Lung (tissue), 13 donors: ENCODE data around the gene CSK. TPM values are rescaled to one million over a fixed set of nuclear protein-coding genes. Genes with fewer than 3 reads are reported as not detected.

Experiments
- ATAC-seq: fragments of 200-7000 bp; cut with Tn5 transposase; one replicate; pipeline ENCODE4 v1.9.1; 2020; ENCODE audit warnings: moderate number of reproducible peaks; ENCODE audit not compliant: insufficient read depth, low FRiP score
- DNase-seq, 3 donors: peaks; one replicate each; pipeline ENCODE4 v3.0.0-alpha.2; 2013 to 2017
- H3K27ac ChIP-seq, 2 donors: one replicate each; pipeline ENCODE4 v1.5.1; 2013; ENCODE audit warnings: mild to moderate bottlenecking in 2 of 2, moderate library complexity in 2 of 2, control low read depth in 1 of 2, inconsistent platforms in 1 of 2, low read depth in 1 of 2, low read length in 1 of 2
- H3K27me3 ChIP-seq, 3 donors: one replicate each; pipeline ENCODE4 v1.5.1; 2013; ENCODE audit warnings: low read length in 2 of 3; ENCODE audit not compliant: control insufficient read depth in 3 of 3, insufficient read depth in 3 of 3
- H3K36me3 ChIP-seq, 4 donors: one replicate each; pipeline ENCODE4 v1.5.1; 2013; ENCODE audit warnings: low read length in 4 of 4, mild to moderate bottlenecking in 1 of 4, moderate library complexity in 1 of 4; ENCODE audit not compliant: control insufficient read depth in 4 of 4, insufficient read depth in 4 of 4
- H3K4me1 ChIP-seq, 5 donors: one replicate each; pipeline ENCODE4 v1.5.1; 2013; ENCODE audit warnings: low read length in 5 of 5, mild to moderate bottlenecking in 2 of 5, moderate library complexity in 1 of 5; ENCODE audit not compliant: control insufficient read depth in 5 of 5, insufficient read depth in 5 of 5
- H3K4me3 ChIP-seq: one replicate; pipeline ENCODE4 v1.5.1; 2013; ENCODE audit warnings: mild to moderate bottlenecking, control low read depth, moderate library complexity
- H3K9ac ChIP-seq, 2 donors: one replicate each; pipeline ENCODE4 v1.5.1; 2013; ENCODE audit warnings: low read length in 2 of 2, control low read depth in 1 of 2; ENCODE audit not compliant: insufficient read depth in 1 of 2
- H3K9me3 ChIP-seq, 4 donors: one replicate each; pipeline ENCODE4 v1.5.1; 2013; ENCODE audit warnings: low read length in 3 of 4, mild to moderate bottlenecking in 1 of 4, moderate library complexity in 1 of 4; ENCODE audit not compliant: control insufficient read depth in 4 of 4, insufficient read depth in 3 of 4
- WGBS, 2 donors: extraction: QIAGEN DNeasy Blood & Tissue Kit; methylation state at CpG; one replicate each; pipeline ENCODE4 v1.1.7; 2013; 5-methylcytosine and 5-hydroxymethylcytosine counted together
- polyA plus RNA-seq, 2 donors: library from polyadenylated mRNA; stranded (reverse); fragments of 200-250 nt; gene quantifications; one replicate each; pipeline ENCODE4 v1.2.1, GENCODE V29; 2013
- small RNA-seq: library from RNA; depleted of rRNA; stranded (forward); fragments of <200 nt; gene quantifications from one replicate; pipeline ENCODE3, GENCODE V24; 2014; ENCODE audit warnings: low replicate concordance
- total RNA-seq, 2 donors: library from RNA; depleted of rRNA in 1 of 2; stranded (reverse); fragments of >200 nt in 1 of 2; gene quantifications; one replicate each; pipeline ENCODE4 v1.2.1, GENCODE V29; 2014 to 2021
- TF ChIP-seq, protein P1 (sequence below): IDR thresholded peaks from 2 replicates; pipeline ENCODE4 v1.5.1; 2012; ENCODE audit warnings: mild to moderate bottlenecking; ENCODE audit errors: control extremely low read depth, extremely low read depth
- donor health status: control.
- donor health status: control.
- donor health status: Bipolar disorder and iron deficiency.
- donor health status: healthy.
- donor health status: DM: yes; HTN: yes; CAD: no.

CSK gene
- total and polyA plus RNA-seq, 4 donors = 39.7 to 99.1 (median 61.9) TPM

DNA sequence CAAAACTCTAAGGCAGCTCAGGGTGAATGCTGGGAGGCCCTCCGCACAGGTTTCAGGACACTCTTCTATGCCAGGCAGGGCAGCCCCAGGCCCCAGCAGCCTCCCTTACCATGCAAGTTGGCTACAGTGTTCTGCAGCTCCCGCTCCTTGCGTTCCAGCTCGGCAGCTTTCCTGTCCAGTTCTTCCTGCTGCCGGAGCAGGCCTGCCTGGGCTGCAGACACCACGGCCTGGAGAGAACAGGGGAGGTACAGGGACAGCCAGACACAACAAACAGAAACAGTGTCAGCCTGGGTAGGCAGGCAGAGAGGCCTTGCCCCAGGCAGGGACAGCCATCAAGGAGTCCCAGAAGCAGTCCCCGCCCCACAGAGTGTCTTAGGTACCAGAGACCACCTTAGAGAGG is 70.1 kb downstream of the CSK start:
- Histone ChIP-seq H3K27me3 (no peaks in the 10 kb centered on the region), H3K36me3 (peaks cover 23 to 65% (median 32%) of the 10 kb centered on the region in 4 donors)

More for the DNA sequence above, 70.1 kb downstream of the CSK start:
- Histone ChIP-seq H3K9me3 (no peaks in the 10 kb centered on the region), H3K9ac (no peak overlapping the region), H3K27ac (no peak overlapping the region), H3K4me3 (no peak overlapping the region), H3K4me1 (peaks cover 0 to under 1% (median 0%) of the 10 kb centered on the region in 5 donors)
- WGBS, 2 donors = 95 to 96% methylated on average over 6 to 7 of the region's 7 CpGs
- TF ChIP-seq, protein P1, sequence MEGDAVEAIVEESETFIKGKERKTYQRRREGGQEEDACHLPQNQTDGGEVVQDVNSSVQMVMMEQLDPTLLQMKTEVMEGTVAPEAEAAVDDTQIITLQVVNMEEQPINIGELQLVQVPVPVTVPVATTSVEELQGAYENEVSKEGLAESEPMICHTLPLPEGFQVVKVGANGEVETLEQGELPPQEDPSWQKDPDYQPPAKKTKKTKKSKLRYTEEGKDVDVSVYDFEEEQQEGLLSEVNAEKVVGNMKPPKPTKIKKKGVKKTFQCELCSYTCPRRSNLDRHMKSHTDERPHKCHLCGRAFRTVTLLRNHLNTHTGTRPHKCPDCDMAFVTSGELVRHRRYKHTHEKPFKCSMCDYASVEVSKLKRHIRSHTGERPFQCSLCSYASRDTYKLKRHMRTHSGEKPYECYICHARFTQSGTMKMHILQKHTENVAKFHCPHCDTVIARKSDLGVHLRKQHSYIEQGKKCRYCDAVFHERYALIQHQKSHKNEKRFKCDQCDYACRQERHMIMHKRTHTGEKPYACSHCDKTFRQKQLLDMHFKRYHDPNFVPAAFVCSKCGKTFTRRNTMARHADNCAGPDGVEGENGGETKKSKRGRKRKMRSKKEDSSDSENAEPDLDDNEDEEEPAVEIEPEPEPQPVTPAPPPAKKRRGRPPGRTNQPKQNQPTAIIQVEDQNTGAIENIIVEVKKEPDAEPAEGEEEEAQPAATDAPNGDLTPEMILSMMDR = no peak
- ATAC-seq (no peak), DNase-seq (no peak)

Small RNA genes lying within 50 kb of the gene (small RNA-seq; reads per million reads assigned to genes)
- gene CPLX3 (not detected), gene MIR4513 (0.06 reads per million), gene MIR6882 (0.10 reads per million)

Other genes starting within 250 kb of the CSK start
- 10 to 100 TPM; 10.3 to 10.5 TPM for gene ARID3B, start 240.9 kb upstream of the CSK start, total RNA-seq
- 10 to 100 TPM in 1 of 2 donors, 1 to 10 TPM in 1; 6.6 to 10.1 TPM for gene ARID3B, start 240.9 kb upstream of the CSK start, polyA plus RNA-seq
- 10 to 100 TPM; 65.9 to 70.4 TPM for gene CLK3, start 166.2 kb upstream of the CSK start, total RNA-seq
- 10 to 100 TPM; 56.1 to 63.3 TPM for gene CLK3, start 166.2 kb upstream of the CSK start, polyA plus RNA-seq
- 10 to 100 TPM; 27.1 to 31.9 TPM for gene EDC3, start 86.1 kb upstream of the CSK start, total RNA-seq
- gene EDC3, start 86.1 kb upstream of the CSK start, polyA plus RNA-seq = 10 to 100 TPM; 15.3 to 17.0 TPM
- under 1 TPM; 0.31 to 1.00 TPM for gene CYP1A1, start 56.6 kb upstream of the CSK start, total RNA-seq
- 10 to 100 TPM in 1 of 2 donors, under 1 TPM in 1; 0.46 to 15.0 TPM for gene CYP1A1, start 56.6 kb upstream of the CSK start, polyA plus RNA-seq
- gene CYP1A2, start 33.2 kb upstream of the CSK start, total RNA-seq = under 1 TPM in 1 of 2 donors, not detected in 1; 0.17 TPM
- under 1 TPM; 0.05 to 0.57 TPM for gene CYP1A2, start 33.2 kb upstream of the CSK start, polyA plus RNA-seq
- under 1 TPM in 1 of 2 donors, not detected in 1; 0.31 TPM for gene LMAN1L, start 30.8 kb downstream of the CSK start, total RNA-seq
- under 1 TPM in 1 of 2 donors, not detected in 1; 0.11 TPM for gene LMAN1L, start 30.8 kb downstream of the CSK start, polyA plus RNA-seq
- gene CPLX3, start 44.5 kb downstream of the CSK start, total RNA-seq = not detected
- under 1 TPM; 0.10 to 0.13 TPM for gene CPLX3, start 44.5 kb downstream of the CSK start, polyA plus RNA-seq
- 10 to 100 TPM; 20.6 to 46.8 TPM for gene ULK3, start 61.1 kb downstream of the CSK start, total RNA-seq
- gene ULK3, start 61.1 kb downstream of the CSK start, polyA plus RNA-seq = 10 to 100 TPM; 30.6 to 54.5 TPM
- gene SCAMP2, start 91.3 kb downstream of the CSK start, total RNA-seq = 100 to 1,000 TPM in 1 of 2 donors, 10 to 100 TPM in 1; 51.2 to 122 TPM
- 100 to 1,000 TPM in 1 of 2 donors, 10 to 100 TPM in 1; 62.7 to 103 TPM for gene SCAMP2, start 91.3 kb downstream of the CSK start, polyA plus RNA-seq
- 10 to 100 TPM; 28.5 to 42.4 TPM for gene MPI, start 108.0 kb downstream of the CSK start, total RNA-seq
- 10 to 100 TPM; 13.7 to 31.7 TPM for gene MPI, start 108.0 kb downstream of the CSK start, polyA plus RNA-seq
- gene FAM219B, start 124.8 kb downstream of the CSK start, total RNA-seq = 10 to 100 TPM; 49.7 to 88.4 TPM
- gene FAM219B, start 124.8 kb downstream of the CSK start, polyA plus RNA-seq = 10 to 100 TPM; 32.4 to 35.3 TPM
- gene COX5A, start 156.0 kb downstream of the CSK start, total RNA-seq = 100 to 1,000 TPM in 1 of 2 donors, 10 to 100 TPM in 1; 70.7 to 163 TPM
- gene COX5A, start 156.0 kb downstream of the CSK start, polyA plus RNA-seq = 100 to 1,000 TPM; 233 to 301 TPM
- gene RPP25, start 174.7 kb downstream of the CSK start, total RNA-seq = 10 to 100 TPM in 1 of 2 donors, 1 to 10 TPM in 1; 3.8 to 15.2 TPM
- 10 to 100 TPM in 1 of 2 donors, 1 to 10 TPM in 1; 10.0 to 15.7 TPM for gene RPP25, start 174.7 kb downstream of the CSK start, polyA plus RNA-seq
- 1 to 10 TPM; 3.8 to 4.8 TPM for gene SCAMP5, start 213.5 kb downstream of the CSK start, total RNA-seq
- 1 to 10 TPM in 1 of 2 donors, under 1 TPM in 1; 0.94 to 9.5 TPM for gene SCAMP5, start 213.5 kb downstream of the CSK start, polyA plus RNA-seq
- 10 to 100 TPM; 12.8 to 19.2 TPM for gene PPCDC, start 241.5 kb downstream of the CSK start, total RNA-seq
- 10 to 100 TPM; 22.5 to 23.8 TPM for gene PPCDC, start 241.5 kb downstream of the CSK start, polyA plus RNA-seq